GM19035 (cell line): ENCODE results near the gene PDZRN4.

Source experiments
- ATAC-seq: cut with Tn5 transposase; IDR thresholded peaks from one replicate; pipeline ENCODE4 v1.9.1; 2021; ENCODE audit not compliant: unreplicated experiment

The PDZRN4 gene

DNA sequence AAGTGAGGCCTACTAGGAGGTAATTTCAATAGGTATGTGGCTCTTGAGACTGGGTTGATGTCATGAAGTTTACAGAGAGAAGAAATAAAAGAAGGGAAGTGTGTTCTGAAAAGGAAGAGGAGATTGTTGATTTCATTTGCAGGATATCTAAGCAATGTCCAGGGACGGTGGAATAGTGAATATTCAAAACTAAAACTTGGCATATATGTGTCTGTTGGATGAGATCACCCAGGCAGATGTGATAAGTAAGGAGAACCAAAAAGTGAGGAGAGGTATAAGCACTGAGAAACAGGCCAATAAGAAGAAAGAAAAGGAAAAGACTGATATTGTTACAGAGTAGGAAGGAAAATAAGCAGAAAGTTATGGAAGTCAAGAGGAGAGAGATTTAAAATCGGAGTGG is 255.6 kb downstream of the PDZRN4 start:
- ATAC-seq, result no peak

DNA sequence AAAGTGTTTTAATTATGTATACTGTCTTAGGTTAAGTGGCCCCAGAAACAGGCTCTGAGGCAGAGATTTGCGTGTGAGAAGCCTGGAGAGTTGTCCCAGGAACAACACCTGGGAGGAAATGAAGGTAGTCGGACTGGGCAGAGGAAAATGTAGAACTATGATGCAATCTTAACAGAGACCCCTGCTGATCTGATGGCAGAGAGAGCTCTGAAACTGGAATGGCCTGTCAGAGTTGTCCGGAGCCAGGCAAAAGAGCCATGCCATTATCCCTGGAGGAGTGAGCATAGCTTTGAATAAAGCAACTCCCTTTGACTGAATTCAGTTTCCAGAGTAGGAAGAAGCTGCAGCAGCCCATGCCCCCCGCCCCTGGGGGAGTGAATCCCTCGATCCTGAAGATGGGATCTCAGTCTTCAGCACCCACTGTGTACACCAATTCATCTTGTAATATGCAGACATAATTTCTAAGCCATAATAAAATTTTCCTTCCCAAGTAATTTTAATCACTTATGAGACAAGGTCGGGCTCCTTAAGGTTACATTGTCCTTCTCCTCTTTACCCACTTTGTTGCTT is 264.8 kb downstream of the PDZRN4 start:
- ATAC-seq, result no peak

DNA sequence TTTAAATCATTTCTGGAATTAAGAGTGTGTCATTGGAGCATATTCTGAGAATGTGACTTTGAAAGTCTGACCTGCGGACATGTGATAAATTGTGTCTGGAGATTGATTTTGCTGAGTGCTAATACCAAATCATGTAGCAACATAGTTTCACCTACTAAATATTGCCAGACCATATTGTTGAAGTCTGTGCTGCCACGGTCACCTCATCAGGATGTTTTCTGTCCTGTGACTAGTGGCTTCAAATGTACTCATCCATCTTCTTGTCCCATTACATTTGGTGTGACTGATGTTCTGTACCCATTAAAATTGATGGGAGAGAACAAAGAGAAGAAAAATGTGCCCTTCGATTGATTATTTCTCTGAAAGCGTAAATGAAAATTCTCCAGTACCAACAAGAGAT is 265.3 kb downstream of the PDZRN4 start:
- no peak for ATAC-seq

DNA sequence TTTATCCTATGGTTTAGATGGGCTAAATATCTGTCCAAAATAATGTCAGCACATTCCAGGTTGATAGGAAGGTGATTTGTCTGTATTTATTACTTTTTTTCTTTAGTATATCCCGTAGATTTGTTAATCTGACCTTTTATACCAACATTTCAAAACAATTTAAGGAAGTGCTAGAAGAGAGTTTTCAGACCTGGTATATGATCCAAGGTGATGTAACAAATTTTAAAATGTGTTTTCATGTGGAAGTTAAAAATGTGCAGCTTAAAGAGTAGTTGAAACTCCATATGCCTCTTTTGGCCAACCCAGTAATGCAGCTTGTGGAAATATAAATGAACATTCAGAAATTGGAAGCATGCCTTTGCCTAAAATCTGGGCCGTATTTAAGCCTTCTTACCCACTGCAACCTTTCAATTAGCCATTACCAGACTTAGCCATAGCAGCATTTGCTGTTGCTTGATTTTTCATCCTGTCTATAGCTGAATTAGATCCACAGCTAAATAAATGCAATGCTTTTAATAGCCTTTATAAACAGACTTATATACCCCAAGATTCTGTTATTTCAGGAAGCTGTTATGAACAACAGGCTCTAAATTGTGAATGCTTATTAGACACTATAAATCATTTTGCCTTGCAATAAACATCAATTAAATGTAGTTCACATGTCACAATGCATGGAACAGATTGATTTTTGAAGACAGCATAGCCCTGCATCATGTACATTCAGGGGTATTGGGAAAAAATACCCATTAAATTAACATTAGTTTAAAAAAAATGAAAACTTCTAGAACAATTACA is 271.2 kb downstream of the PDZRN4 start:
- ATAC-seq, result no peak

DNA sequence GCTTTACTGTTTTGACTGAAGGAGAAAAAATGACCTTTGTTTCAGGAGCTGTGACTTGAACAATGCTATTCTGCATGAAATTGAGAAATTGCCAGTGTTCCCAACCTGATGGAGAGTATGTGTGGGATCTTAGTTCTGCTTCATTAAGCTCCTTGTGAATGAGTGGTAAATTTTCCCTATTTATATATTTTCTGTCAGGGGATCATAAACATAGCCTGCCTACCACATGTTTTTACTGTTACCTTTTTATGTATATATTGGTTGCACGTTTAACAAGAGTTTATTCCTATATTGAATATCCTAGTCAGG is 271.7 kb downstream of the PDZRN4 start:
- ATAC-seq, result no peak

DNA sequence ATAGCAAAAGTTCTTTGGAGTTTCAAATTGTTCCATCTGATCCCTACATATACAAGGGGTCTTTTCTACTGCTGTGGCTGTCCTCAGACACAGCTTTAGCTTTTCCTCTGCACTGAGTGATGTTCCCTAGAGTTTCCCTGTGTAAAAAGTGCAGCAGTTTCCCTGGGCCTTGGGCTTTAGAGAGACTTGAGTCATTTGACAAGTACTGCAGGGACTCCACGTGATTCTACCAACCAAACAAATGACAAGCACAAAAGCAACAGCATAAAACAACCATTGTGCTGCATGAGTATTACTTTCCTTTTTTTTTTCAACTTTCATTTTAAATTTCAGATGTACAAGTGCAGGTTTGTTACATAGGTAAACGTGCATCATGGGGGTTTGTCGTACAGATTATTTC is 272.8 kb downstream of the PDZRN4 start:
- no peak for ATAC-seq

DNA sequence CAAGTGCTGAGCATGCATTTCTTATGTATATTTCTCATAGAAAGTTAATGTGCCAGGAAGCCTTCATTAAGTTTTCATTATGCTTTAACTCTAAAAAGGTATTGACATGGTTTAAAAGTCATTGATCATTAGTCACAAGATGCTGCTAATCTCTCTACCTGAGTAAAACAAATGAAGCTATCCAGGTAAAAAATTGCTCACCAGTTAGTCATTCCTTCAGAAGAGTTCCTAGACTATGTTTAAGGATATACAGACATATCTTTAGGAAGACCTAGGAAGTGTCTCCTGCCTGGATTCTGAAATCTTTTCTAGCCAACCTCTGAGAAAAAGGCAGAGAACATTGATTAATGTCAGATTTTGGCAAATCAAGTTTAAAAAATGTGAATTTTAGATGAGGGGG is 274.2 kb downstream of the PDZRN4 start:
- no peak for ATAC-seq

DNA sequence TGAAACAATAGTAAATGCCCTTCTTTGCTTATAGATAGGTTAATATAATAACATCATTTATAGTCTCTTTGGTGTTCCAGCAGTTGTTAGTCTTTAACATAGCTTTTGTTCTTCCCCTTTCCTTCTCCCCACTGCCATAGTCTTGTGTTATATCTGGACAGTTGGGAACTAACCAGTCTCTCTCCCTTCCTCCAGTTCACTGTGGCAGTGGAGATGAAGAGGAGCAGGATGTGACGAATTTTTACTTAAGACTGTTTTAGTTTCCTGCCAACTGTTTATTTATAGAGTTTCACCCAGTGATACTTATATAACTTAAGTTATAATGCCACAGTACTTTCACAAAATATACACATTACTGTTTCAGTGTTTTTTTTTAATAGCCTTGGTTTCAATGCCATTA is 277.4 kb downstream of the PDZRN4 start:
- no peak for ATAC-seq

DNA sequence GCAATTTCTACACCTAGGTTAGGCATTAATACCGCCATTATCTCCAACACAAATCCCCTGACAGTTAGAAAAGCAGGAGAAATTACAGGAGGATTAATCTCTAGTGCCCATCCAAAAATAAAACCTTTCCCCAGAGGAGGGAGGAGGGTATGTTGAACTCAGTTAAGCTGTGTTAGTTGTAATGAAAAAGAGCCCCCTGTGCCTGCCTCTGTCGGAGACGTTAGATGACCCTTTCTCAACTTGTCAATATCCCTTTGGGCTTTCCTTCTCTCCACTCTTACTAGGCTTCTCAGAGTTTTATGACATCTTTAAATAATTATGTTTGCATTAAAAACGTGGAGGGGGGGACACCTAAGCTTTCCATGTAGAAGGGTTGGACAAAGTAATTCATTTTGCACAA is 278.2 kb downstream of the PDZRN4 start:
- ATAC-seq, result no peak

DNA sequence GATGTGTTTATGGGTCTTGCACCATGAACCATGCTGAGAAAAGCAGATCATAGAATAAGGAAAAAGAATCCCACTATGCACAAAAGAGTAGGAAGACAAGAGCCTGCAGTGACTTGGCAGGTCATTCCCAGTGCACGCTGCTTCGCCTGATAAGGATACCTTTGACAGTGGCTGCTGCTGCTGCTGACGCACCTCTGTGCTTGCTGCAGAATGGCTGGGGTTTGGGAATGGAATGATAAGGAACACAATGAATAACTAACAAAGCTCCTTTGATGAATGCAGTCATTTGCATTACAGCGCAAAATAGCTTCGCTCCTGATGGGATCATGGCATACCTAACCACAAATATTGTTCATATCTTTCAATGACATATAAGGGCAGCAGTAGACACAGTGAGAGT is 278.7 kb downstream of the PDZRN4 start:
- ATAC-seq, result no peak

DNA sequence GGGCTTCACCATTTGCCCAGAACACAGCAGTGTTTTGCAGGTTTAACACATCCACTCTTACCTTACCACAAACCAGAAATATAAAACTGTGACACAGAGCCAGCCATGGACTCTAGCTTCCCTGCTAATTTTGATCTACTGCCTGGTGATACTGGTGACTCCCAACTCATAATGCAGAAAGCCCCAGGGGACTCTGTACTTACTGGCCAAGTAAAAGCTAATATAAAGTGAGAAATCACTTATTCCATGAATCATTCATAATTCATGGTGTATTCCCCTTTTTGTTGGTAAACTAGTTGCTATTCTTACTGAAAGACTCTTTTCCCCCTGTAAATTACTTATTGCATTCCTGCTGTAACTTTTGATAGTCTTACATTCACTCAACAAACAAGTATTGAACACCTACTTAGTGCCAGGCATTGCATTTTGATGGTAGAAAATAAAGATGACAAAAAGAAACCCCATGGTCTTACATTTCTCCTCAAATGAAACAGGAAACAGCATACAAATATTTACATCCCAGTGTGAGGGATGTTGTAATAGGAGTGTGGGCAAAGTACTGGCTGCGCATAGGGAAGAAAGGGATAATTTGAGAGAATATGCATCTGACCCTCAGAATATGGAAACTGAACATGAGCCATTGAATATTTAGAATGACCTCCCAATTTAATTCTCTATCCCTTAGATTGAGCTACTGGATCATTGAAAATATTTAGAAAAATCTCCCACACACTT is 279.6 kb downstream of the PDZRN4 start:
- ATAC-seq, result no peak

DNA sequence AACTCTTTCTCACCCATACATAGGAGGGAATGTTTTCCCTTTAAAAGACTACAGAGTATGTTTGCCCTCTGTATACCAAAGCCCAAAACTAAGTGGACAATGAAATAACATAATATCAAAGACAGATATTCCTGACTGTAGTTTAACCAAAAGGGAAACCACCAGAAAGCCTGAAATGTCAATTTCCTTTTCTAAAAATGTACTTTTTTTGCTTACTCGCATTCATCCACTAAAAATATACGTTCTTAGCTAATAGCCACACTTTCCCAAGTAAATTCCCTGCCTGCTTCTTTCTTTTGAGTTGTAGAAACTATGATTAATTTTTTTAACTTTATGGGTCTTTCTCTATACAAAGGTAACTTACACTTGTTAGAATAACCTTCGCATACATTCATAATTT is 280.2 kb downstream of the PDZRN4 start:
- ATAC-seq, result no peak

DNA sequence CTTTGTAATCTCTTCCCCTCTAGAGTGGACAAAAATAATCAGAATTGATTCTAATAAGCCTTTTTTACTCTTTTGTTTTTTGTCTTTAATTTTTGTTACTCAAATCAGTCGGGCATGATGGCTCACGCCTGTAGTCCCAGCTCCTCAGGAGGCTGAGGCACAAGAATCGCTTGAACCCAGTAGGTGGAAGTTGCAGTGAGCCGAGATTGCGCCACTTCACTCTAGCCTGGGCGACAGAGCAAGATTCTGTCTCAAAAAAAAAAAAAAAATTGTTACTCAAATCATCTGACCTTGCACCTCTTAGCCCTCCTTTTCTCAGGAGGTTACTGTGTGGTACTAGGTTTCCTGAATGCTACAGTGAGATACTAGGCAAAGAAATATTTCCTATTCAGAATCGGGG is 280.6 kb downstream of the PDZRN4 start:
- ATAC-seq, result no peak

DNA sequence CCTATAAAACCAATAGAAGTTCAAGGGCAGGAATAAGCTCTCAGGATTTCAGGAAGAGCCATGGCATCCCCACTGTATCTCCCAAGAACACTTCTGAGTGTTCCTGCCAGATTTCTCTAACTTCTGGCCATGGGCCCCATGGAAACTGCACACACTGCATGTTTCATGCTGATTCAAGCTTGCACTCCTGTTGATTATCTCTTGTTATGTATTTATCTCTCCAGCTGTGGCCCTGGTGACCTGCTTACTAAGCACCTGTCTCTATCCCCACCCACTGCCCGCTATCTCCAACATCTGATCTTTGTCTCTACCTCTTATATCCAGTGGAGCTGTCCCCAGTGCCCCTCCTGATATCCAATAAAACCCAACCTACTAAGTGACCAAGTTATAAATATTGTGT is 285.3 kb downstream of the PDZRN4 start:
- no peak for ATAC-seq

DNA sequence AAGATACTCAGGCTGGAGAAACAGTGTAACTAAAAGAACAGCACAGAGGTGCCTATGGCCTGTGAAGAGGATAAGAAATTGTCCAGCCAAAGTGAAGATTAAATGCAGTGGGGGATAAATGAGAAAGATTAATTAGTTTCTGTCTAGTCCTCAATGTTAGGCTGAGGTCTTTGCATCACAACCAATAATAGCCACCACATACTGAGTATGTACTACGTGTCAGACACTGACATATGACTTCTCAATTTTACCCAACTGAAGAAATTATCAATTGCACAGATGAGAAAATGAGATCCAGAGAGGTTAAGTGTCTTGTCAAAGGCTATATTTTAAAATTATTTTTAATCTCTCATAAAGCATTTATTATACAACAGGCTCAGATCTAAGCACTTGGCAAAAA is 285.9 kb downstream of the PDZRN4 start:
- ATAC-seq, result no peak

DNA sequence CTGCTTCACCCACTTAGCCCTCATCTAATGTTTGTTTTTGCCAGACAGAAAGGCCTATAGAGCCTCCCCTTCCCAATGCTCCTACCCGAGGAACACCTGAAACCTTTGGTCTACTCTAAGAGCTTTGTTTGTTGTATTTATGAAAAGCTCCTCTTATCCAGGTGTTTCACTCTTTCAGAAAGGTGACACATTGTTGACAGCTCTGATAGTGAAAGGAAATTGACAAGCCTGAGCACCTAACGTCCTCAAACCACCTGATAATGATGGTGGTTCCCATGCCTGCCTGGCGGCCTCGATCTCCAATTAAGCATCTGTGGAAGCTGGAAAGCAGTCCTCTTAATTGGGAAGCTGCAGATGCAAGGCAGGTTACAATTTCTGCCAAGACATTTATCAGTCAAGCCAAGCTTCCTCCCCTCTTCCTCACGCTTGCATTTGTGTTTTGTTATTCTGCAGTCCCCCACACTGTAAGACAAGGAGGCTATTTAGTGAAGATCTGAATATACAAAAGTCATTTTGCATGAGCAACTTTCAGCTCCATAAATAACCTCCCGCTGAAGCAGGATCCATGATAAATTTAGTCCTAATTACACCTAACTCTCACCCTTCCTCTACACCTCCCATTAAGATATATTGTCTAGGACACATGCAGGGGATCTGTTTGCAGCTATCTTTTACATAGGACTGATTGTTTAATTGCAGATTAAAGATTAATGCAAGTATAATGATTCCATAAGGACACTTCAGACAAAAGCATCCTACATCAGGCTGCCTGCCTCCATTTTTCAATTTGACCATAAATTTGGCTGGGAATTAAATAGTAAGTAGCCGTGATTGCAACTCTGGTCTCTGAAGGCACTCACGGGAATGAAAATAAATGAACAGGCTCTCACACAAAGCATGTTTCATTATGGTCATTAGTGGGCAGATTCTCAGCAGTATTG is 288.6 kb downstream of the PDZRN4 start:
- no peak for ATAC-seq

DNA sequence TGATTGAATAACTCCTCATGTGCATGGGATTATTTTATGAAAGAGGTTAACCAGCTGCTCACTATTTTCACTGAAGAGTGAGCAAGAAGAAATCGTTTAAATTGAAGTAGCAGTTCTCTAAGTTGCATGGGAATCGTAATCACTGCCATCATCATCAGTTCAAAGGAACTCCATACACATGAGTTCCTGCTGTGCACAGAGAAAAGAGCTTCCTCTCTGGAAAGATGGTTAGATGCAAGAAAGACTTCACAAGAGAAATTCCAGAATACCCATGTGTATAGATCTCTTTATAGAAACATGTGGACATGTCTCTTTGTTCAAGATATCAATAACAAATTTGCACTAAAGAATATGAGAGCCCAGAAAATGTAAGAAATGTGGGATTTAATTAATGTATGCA is 291.3 kb downstream of the PDZRN4 start:
- ATAC-seq, result no peak

DNA sequence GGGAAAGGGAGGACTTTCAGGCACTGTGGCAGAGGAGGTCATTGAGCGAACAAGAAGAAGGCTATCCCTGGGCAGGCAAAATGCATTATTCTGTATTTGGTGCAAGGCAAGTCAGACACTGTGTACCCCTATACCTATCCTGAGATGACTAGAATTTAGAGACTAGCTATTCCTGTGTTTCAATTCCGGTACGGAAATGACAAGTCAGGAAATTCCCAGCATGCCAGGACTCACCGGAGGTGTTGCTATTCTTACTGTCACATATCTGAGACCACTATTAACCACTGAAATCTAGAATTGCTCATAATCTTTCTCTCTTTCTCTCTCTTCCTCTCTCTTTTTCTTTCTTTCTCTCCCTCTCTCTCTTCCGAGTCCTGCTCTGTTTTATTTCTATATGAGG is 297.1 kb downstream of the PDZRN4 start:
- peak; percentile 53 for ATAC-seq

DNA sequence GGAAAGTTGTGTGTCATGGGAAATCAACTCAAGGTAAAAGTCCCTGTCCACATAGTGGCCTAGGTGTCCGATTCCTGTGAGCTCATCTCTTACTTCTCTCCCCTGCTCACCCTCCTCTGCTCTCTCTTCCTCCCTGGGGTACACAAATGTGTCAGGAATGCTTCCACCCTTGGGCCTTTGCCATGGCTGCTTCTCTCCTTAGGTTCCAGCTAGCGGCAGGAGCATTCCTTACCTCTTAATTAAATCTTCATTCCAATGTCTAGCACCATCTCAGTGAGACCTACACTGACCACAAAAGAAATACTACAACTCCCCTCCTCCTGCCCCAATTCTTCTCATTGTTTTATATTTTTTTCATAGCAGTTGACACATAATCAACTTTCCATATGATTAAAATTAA is 298.6 kb downstream of the PDZRN4 start:
- ATAC-seq, result no peak

DNA sequence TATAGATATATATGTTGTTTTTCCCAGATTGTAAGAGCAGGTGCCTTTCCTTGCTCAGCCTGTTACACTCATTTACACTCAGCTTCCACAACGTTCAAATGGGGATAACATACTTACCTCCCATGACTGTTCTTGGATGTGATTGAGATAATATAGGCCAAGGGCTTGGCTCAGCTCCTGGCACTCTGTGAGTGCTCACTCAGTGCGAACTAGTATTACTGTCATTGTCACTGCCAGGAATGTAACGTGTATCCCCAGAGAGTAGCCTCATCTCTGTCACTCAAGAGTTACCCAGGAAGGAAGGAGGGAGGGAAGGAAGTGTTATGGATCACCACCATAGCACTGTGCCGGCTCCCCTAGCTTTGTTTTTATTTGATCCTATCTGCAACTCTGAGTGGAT is 307.9 kb downstream of the PDZRN4 start:
- no peak for ATAC-seq

DNA sequence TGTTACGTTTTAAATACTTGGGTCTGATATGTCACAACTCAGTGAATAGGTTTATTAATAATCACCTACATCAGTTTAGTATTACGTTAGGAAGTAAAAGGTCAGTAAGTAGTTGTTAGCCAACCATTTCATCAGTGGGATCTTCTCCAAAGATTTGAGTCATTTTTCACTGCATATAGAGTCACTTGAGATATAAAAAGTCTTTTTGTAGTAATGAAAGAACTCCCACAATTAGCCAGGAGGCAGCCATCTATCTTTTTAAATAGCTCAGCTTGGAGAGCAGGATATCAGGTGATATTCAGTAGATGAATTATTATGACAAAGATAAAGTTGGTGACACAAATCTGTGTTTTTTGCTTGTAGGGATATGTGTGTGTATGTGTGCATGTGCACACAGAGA is 309.3 kb downstream of the PDZRN4 start:
- no peak for ATAC-seq
